K562 (cell line): Measurements from ENCODE around the gene MCL1. TPM values are rescaled to one million over a fixed set of nuclear protein-coding genes. Genes with fewer than 3 reads are reported as not detected.

ENCODE experiments used
- CCNT2 ChIP-seq: IDR thresholded peaks from 2 replicates; pipeline ENCODE4 v1.6.1; 2011; ENCODE audit warnings: borderline replicate concordance, low read depth, mild to moderate bottlenecking, moderate library complexity, mixed read lengths, low read length; ENCODE audit not compliant: insufficient read length; ENCODE audit errors: extremely low read depth
- CTBP1 ChIP-seq: fragments of 450-650 bp; IDR thresholded peaks from 2 replicates; pipeline ENCODE4 v1.6.1; 2016; ENCODE audit warnings: borderline replicate concordance
- DNMT1 ChIP-seq: fragments of 450-650 bp; IDR thresholded peaks from 2 replicates; pipeline ENCODE4 v1.6.1; 2016; ENCODE audit warnings: antibody characterized with exemption, mild to moderate bottlenecking
- ETV1 ChIP-seq: fragments of 450-650 bp; conservative IDR thresholded peaks from 2 replicates; pipeline ENCODE4 v1.6.1; 2016; ENCODE audit warnings: missing genetic modification characterization, control low read depth, low read depth, missing compliant biosample characterization
- FOSL1 ChIP-seq: fragments of 200-800 bp; sonication (Bioruptor generic); conservative IDR thresholded peaks from 2 replicates; pipeline ENCODE4 v1.6.1; 2016; ENCODE audit warnings: missing genetic modification characterization, missing compliant biosample characterization
- GTF2E2 ChIP-seq: fragments of 200-800 bp; sonication (Bioruptor generic); IDR thresholded peaks from 2 replicates; pipeline ENCODE4 v1.6.1; 2016; ENCODE audit warnings: missing genetic modification characterization, missing compliant biosample characterization
- HDAC3 ChIP-seq: fragments of 450-650 bp; IDR thresholded peaks from 2 replicates; pipeline ENCODE4 v1.6.1; 2018; ENCODE audit warnings: borderline replicate concordance, mild to moderate bottlenecking, moderate library complexity; ENCODE audit not compliant: partially characterized antibody
- KAT8 ChIP-seq: fragments of 450-650 bp; IDR thresholded peaks from 2 replicates; pipeline ENCODE4 v1.6.1; 2016; ENCODE audit warnings: low read depth, mild to moderate bottlenecking
- KLF13 ChIP-seq: fragments of 450-650 bp; IDR thresholded peaks from 2 replicates; pipeline ENCODE4 v1.6.1; 2016; ENCODE audit warnings: missing genetic modification characterization, low read depth, mild to moderate bottlenecking, missing compliant biosample characterization, moderate library complexity, borderline replicate concordance
- LCOR ChIP-seq: sonication (generic); formaldehyde crosslinking; IDR thresholded peaks from 2 replicates; pipeline ENCODE4 v1.8.0; 2022; ENCODE audit warnings: mild to moderate bottlenecking, missing genetic modification reagents
- MAZ ChIP-seq, 2 experiments: fragments of 450-650 bp in 1 of 2; sonication (generic) in 1 of 2; formaldehyde crosslinking; IDR thresholded peaks in 1 of 2; conservative IDR thresholded peaks in 1 of 2; 2 replicates each; pipeline versions ENCODE4 v1.4.0 to v1.5.0; 2020; ENCODE audit warnings: mild to moderate bottlenecking in 1 of 2, missing genetic modification reagents in 1 of 2
- MTA3 ChIP-seq: fragments of 450-650 bp; formaldehyde crosslinking; IDR thresholded peaks from 2 replicates; pipeline ENCODE4 v1.6.1; 2017; ENCODE audit warnings: mild to moderate bottlenecking, borderline replicate concordance
- RAD21 ChIP-seq, 2 experiments: fragments of 250-450 bp in 1 of 2; fragments of 450-650 bp in 1 of 2; sonication (Bioruptor Pico) in 1 of 2; formaldehyde crosslinking in 1 of 2; IDR thresholded peaks in 1 of 2; conservative IDR thresholded peaks in 1 of 2; 2 replicates each; pipeline versions ENCODE4 v1.4.0 to v1.8.0; 2020 to 2022; ENCODE audit warnings: mild to moderate bottlenecking in 2 of 2, moderate library complexity in 1 of 2
- RBM15 ChIP-seq: fragments of 200-400 bp; formaldehyde crosslinking; IDR thresholded peaks from 2 replicates; pipeline ENCODE4 v1.6.1; 2018; ENCODE audit warnings: mild to moderate bottlenecking, low read length, moderate library complexity; ENCODE audit not compliant: insufficient read depth
- SAP30 ChIP-seq: fragments of 200-600 bp; sonication (generic); IDR thresholded peaks from 2 replicates; pipeline ENCODE4 v1.6.1; 2012; ENCODE audit warnings: borderline replicate concordance, low read depth, mild to moderate bottlenecking, moderate library complexity, low read length, control low read depth, inconsistent platforms; ENCODE audit not compliant: insufficient read depth, poor library complexity, severe bottlenecking
- SMARCA5 ChIP-seq: fragments of 450-650 bp; IDR thresholded peaks from 2 replicates; pipeline ENCODE4 v1.6.1; 2016
- TBP ChIP-seq: optimal IDR thresholded peaks from 2 replicates; pipeline ENCODE3; 2011; ENCODE audit warnings: low read depth, low read length, improper control_type of control experiment
- ZEB2 ChIP-seq: fragments of 450-650 bp; IDR thresholded peaks from 2 replicates; pipeline ENCODE4 v1.6.1; 2016
- ZKSCAN1 ChIP-seq: fragments of 150-350 bp; IDR thresholded peaks from 2 replicates; pipeline ENCODE4 v1.6.1; 2016; ENCODE audit warnings: low read depth, low read length
- ZNF263 ChIP-seq: sonication (generic); formaldehyde crosslinking; IDR thresholded peaks from 2 replicates; pipeline ENCODE4 v1.8.0; 2022; ENCODE audit warnings: mild to moderate bottlenecking, missing genetic modification reagents, borderline replicate concordance
- polyA plus RNA-seq, 8 experiments: library from polyadenylated mRNA; depleted of rRNA in 4 of 8; stranded (reverse) in 5 of 8; unstranded in 3 of 8; fragments of >200 nt; fragmentation: Nextera tagmentation in 2 of 8; fragmentation: Illumina TruSeq in 1 of 8; extraction: Ambion mirVana in 2 of 8; extraction: Trizol in 1 of 8; gene quantifications; 2 replicates each; pipeline versions ENCODE4 v1.2.1 to v1.2.3, GENCODE V29; 2011 to 2014; ENCODE audit warnings: inconsistent platforms in 1 of 8, missing spikeins in 1 of 8
- total RNA-seq, 7 experiments: library from RNA; depleted of rRNA in 6 of 7; stranded (reverse); fragments of >200 nt in 6 of 7; fragmentation: Illumina TruSeq in 2 of 7; extraction: Trizol in 2 of 7; gene quantifications; 2 replicates each; pipeline versions ENCODE4 v1.2.1 to v1.2.3, GENCODE V29; 2011 to 2021; ENCODE audit warnings: low replicate concordance in 1 of 7
- TF ChIP-seq, protein P1 (sequence below), 2 experiments: fragments of 450-650 bp; IDR thresholded peaks; 2 replicates each; pipeline ENCODE4 v1.6.1; 2016
- TF ChIP-seq, protein P2 (sequence below): fragments of 450-650 bp; IDR thresholded peaks from 2 replicates; pipeline ENCODE4 v1.6.1; 2016; ENCODE audit warnings: borderline replicate concordance
- TF ChIP-seq, protein P3 (sequence below), 2 experiments: fragments of 450-650 bp in 1 of 2; sonication (generic) in 1 of 2; formaldehyde crosslinking; conservative IDR thresholded peaks; 2 replicates each; pipeline versions ENCODE4 v1.4.0 to v1.8.1; 2020 to 2022; ENCODE audit warnings: mild to moderate bottlenecking in 1 of 2, missing genetic modification reagents in 1 of 2

Gene MCL1
- total and polyA plus RNA-seq, 9 of the 15 experiments (the other 6 are each of a cell fraction or from before 2014, with no cell fraction given) = 27.1 to 224 (median 138) TPM

DNA sequence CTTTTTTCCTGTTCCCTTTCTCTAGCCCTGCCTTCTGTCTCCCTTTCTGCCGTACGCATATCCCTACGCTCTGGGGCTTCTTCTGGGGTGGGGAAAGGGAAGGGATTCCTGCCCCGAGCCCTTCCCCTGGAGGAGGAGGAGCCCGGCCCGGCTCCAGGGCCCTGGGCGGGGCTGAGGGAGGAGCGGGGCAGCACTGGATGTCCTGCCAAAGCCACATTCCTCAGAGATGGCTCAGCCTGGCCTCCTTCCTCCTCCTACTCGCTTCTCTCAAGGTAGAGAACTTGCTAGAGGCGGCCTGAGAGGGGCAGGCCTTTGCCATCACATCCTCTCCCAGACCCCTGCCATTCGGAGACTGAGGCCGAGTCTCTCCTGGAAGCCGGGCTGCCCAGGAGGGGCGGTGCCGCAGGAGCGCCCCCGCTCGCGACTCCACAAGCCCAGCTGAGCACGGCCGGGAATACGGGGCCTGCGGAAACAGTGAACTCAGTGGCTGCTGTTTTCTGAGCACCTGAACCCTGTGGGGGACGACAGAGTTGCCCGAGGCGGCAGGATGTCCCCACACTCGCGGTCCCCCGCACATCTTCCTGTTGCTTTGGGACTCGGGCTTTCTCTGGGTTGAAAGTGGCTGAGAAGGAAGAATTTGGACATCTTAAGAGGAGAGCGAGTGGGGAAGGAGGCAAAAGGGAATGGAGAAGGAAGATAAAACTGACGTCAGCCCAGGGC is 18.0 kb downstream of the MCL1 start (continued):
- TF ChIP-seq, protein P1, sequence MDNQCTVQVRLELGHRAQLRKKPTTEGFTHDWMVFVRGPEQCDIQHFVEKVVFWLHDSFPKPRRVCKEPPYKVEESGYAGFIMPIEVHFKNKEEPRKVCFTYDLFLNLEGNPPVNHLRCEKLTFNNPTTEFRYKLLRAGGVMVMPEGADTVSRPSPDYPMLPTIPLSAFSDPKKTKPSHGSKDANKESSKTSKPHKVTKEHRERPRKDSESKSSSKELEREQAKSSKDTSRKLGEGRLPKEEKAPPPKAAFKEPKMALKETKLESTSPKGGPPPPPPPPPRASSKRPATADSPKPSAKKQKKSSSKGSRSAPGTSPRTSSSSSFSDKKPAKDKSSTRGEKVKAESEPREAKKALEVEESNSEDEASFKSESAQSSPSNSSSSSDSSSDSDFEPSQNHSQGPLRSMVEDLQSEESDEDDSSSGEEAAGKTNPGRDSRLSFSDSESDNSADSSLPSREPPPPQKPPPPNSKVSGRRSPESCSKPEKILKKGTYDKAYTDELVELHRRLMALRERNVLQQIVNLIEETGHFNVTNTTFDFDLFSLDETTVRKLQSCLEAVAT (IDR thresholded peaks at IDR 0.05) = peak in 1 of 2 experiments; percentile 60; a peak in 1 of 4 replicates
- TF ChIP-seq KAT8 (no peak), RAD21 (CRISPR knock-in tag; conservative IDR thresholded peaks at IDR 0.05 in 1 of 2, IDR thresholded peaks at IDR 0.05 in 1 of 2) (peak; percentile 4 to 10; a peak in 2 of 4 replicates), ZEB2 (0 out of 2 replicates have a peak, but pooled peaks have one; percentile 33), CCNT2 (peak; percentile 46), SMARCA5 (peak; percentile 69; the same call in 1 of the 2 replicates), ZKSCAN1 (0 out of 2 replicates have a peak, but pooled peaks have one; percentile 3), FOSL1 (tag) (peak; percentile 94), ZNF263 (CRISPR knock-in tag) (peak; percentile 83), MAZ (CRISPR knock-in tag; conservative IDR thresholded peaks at IDR 0.05 in 1 of 2, IDR thresholded peaks at IDR 0.05 in 1 of 2) (peak; percentile 69 to 87; a peak in 3 of 4 replicates), MTA3 (peak; percentile 43; the same call in 1 of the 2 replicates), GTF2E2 (tag) (peak; percentile 87), CTBP1 (peak; percentile 99), TBP (peak; percentile 35), KLF13 (tag) (peak; percentile 25; the same call in 1 of the 2 replicates), SAP30 (peak; percentile 29), ETV1 (tag) (0 out of 2 replicates have a peak, but pooled peaks have one; percentile 7), DNMT1 (peak; percentile 87; the same call in 1 of the 2 replicates), RBM15 (no peak), HDAC3 (peak; percentile 4), LCOR (CRISPR knock-in tag) (0 out of 2 replicates have a peak, but pooled peaks have one; percentile 16)
- TF ChIP-seq, protein P2, sequence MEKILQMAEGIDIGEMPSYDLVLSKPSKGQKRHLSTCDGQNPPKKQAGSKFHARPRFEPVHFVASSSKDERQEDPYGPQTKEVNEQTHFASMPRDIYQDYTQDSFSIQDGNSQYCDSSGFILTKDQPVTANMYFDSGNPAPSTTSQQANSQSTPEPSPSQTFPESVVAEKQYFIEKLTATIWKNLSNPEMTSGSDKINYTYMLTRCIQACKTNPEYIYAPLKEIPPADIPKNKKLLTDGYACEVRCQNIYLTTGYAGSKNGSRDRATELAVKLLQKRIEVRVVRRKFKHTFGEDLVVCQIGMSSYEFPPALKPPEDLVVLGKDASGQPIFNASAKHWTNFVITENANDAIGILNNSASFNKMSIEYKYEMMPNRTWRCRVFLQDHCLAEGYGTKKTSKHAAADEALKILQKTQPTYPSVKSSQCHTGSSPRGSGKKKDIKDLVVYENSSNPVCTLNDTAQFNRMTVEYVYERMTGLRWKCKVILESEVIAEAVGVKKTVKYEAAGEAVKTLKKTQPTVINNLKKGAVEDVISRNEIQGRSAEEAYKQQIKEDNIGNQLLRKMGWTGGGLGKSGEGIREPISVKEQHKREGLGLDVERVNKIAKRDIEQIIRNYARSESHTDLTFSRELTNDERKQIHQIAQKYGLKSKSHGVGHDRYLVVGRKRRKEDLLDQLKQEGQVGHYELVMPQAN = peak; percentile 54; the same call in 1 of the 2 replicates
- TF ChIP-seq, protein P3, sequence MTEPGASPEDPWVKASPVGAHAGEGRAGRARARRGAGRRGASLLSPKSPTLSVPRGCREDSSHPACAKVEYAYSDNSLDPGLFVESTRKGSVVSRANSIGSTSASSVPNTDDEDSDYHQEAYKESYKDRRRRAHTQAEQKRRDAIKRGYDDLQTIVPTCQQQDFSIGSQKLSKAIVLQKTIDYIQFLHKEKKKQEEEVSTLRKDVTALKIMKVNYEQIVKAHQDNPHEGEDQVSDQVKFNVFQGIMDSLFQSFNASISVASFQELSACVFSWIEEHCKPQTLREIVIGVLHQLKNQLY (CRISPR knock-in tag; conservative IDR thresholded peaks at IDR 0.05) = no peak
